ENCODE results near the gene ARHGEF25. TPM values are rescaled to one million over a fixed set of nuclear protein-coding genes. Genes with fewer than 3 reads are reported as not detected.
"Not testable (repeated sequence)": the region's sequence is repeated elsewhere in the genome, so short reads cannot be mapped to it uniquely, and the experiment has no call there.

The ARHGEF25 gene
- total RNA-seq, 1 donor from 2014 or later: 61.3 TPM

DNA sequence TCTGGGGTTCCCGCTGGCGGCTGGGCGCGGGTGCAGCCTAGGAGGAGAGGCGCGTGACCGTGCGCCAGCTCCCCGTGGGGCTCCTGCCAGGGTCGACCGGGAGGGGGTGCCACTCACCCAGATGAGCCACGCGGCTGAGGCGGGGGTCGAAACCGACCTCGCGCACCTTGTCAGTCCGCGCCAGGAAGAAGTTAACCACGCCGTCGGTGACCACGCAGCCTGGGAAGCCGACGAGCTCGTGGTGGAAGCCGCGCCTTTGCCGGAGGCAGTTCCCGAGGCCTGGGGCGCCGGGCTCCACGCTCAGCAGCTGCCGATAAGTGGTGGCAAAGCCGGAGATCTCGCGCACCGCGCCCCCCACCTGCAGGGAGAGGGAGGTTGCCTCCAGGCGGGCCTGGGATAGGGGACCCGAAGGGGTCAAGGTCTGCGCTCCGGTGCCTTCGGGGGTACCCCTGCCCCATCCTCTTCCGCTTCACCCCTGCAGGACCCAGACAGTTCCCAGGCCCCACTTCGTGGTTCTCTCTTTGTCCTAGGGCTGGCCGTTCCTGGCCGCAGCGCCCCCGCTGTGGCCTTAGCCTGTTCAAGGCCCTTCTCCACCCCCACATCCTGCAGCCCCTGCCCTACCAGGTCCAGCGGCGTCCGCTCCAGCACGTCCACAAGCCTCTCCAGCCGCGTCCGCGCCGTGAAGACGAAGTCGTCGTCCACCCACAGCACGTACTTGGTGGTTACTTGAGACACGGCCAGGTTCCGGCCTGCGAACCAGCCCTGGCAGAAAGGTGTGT is 16.5 kb downstream of the ARHGEF25 start:
- DNase-seq (ENCODE audit: low spot score): no peak
- no peak for ATAC-seq

DNA sequence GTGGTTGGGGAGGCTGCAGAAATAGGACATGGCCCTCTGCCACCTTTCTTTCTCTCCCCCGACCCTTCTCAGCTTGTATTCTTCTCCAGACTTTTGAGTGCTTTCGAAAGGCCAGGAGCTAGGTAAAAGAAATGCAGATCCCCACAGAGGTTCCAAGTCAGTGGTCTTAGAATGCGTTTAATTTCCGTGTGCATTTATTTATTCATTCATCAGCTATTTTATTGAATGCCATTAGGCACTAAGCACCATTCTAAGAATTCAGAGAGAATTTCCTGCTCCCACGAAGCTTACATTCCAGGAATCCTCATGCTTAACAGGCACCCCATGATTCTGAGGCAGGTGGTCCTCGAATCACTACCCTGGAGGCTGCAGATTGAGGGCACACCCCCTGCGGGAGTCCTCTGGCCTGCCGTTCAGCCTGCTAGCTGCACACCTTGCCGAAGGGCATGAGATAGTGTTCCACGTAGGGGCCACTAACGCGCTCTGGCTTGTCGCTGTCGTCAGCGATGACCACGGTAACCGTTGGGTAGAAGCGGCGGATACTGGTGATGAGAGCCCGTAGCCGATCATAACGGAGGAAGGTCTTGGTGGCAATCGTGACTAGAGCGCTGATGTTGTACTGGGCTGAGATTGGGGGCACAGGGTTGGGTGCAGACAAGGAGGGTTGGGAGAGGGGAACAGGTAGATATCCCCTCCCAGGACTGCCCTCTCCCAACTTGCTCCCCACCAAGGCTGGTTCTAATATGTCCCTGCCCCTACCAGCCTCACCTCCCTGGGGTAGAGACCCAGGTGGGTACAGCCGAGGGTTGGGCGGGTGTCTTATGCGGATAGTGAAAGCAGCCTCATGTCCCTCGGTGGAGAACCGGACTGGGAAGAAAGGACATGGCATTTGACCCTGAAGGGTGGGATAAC is 17.3 kb downstream of the ARHGEF25 start:
- intact Hi-C loops (cut with DNase I): no loop called here
- DNase-seq (ENCODE audit: low spot score) (no peak), ATAC-seq (no peak)

More for the DNA sequence above, 16.5 kb downstream of the ARHGEF25 start:
- intact Hi-C loops (cut with DNase I): no loop called here

- intact Hi-C loops (cut with DNase I): no loop called here
- peak; percentile 16 for ATAC-seq
- peak; percentile 62 for DNase-seq (ENCODE audit: low spot score)
These were observed 18.7 kb downstream of the ARHGEF25 start for GRCh38 chr12:57629897-57630471.

DNA sequence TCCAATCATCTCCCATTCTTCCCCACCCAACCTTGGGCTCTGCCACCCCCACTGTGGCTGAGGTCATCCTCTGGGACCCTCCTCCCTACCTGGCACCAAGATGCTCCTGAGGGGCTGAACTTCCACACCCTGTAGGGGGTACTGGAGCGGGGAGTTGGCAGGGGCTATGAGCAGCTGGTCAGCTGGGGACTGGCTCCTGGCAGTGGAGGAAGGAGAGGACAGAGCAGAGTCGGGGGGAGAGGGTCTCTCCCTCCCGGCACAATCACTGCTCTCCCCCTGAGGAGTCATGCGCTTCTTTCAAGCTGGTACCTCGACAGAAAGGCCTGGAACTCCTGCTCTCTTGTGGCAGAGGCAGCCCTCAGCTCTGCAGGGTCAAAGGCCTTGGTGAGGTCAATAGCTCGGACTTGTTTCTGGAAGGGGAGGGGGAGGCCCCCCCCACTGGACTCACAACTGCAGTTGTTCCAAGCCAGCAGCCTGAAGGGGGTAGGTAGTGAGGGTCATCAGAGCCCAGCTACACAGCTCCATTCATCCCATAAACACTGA is 19.7 kb downstream of the ARHGEF25 start:
- intact Hi-C loops (cut with DNase I): no loop called here
- DNase-seq (ENCODE audit: low spot score) (no peak), ATAC-seq (no peak)

DNA sequence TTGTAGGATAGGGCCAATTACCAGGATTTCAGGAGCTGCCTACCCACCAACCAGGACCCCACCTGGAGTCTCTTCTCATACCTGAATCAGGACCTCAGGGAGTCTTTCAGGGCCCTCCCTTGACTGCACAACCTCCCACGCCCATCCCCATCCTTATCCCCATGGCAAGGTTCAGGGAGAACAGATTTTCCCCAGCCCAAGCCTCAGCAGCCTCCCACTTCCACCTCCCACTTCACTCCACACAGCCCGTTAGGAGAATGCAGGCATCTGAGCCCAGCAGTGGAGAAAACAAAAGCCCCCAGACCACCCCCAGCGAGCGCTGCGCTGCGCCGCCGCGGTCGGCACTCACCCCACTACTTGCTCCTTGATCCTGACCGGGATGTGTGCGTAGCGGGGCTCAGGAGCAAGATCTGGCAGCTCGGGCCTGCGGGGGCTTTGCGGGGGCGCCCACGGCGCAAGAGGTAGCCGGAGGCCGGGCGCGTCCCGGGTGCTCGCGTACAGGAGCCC is 20.4 kb downstream of the ARHGEF25 start:
- DNase-seq (ENCODE audit: low spot score): no peak
- intact Hi-C loops (cut with DNase I): loop anchor here (1.0 kb wide), 1 partner anchor 45 kb away; no protein-coding TSS in a partner anchor
- ATAC-seq: no peak

- ATAC-seq (peak; percentile 59), DNase-seq (ENCODE audit: low spot score) (peak; percentile 66)
- intact Hi-C loops (cut with DNase I): loop anchor here (1.0 kb wide), 1 partner anchor 46 kb away; no protein-coding TSS in a partner anchor
These were observed 21.1 kb downstream of the ARHGEF25 start for GRCh38 chr12:57632073-57632957.

- intact Hi-C loops (cut with DNase I): loop anchor here (1.0 kb wide), 1 partner anchor 47 kb away; no protein-coding TSS in a partner anchor
- ATAC-seq (peak; percentile 77), DNase-seq (ENCODE audit: low spot score) (peak; percentile 70)
These were observed 22.0 kb downstream of the ARHGEF25 start, which contains the start of gene B4GALNT1 for GRCh38 chr12:57632958-57633840. Gene B4GALNT1 (minus strand): TSS chr12:57633201. CDS start chr12:57632132, 1,069 bp downstream.

GRCh38 chr12:57636731-57637130 is 25.5 kb downstream of the ARHGEF25 start:
- intact Hi-C loops (cut with DNase I); DNase-seq (ENCODE audit: low spot score); ATAC-seq: not testable (repeated sequence)

GRCh38 chr12:57637364-57637763 is 26.1 kb downstream of the ARHGEF25 start:
- intact Hi-C loops (cut with DNase I): no loop called here
- ATAC-seq (no peak), DNase-seq (ENCODE audit: low spot score) (no peak)

- intact Hi-C loops (cut with DNase I): no loop called here
- ATAC-seq: no peak
These were observed 26.9 kb downstream of the ARHGEF25 start for GRCh38 chr12:57638096-57638495.

DNA sequence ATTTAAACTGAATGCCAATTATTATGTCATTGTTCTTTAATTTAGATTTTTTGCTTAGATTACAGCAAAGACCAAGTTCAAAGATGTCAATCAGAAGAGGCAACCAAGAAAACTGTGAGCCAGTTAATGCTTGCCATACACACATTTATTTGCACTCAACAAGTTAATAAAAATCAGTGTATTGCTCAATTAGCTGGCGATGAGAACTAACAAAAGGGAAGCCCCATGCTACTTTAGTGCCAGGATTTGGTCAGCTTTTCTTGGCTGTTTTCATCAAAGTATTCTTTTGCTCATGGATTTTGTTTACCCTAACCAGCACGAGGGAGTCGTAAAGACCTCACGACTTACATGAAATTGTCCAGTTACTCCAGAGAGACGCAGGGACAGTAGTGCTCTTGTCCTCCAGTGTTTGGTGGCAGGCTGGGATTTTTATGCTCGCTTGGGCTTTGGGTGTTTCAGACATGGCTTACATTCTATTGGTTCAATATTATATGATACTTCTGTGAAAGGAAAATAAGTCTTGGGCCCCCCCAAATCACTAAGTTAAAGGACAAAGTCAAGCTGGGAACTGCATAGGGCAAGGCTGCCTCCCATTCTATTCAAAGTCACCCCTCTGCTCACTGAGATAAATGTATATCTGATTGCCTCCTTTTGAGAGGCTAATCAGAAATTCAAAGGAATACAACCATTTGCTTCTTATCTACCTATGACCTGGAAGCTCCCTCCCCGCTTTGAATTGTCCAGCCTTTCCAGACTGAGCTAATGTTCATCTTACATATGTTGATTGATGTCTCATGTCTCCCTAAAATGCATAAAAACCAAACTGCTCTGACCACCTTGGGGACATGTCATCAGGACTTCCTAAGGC is 29.2 kb downstream of the ARHGEF25 start:
- intact Hi-C loops (cut with DNase I): no loop called here
- peak; percentile 26 for ATAC-seq
- no peak for DNase-seq (ENCODE audit: low spot score)

More at GRCh38 chr12:57638096-57638495, 26.9 kb downstream of the ARHGEF25 start:
- DNase-seq (ENCODE audit: low spot score): no peak

DNA sequence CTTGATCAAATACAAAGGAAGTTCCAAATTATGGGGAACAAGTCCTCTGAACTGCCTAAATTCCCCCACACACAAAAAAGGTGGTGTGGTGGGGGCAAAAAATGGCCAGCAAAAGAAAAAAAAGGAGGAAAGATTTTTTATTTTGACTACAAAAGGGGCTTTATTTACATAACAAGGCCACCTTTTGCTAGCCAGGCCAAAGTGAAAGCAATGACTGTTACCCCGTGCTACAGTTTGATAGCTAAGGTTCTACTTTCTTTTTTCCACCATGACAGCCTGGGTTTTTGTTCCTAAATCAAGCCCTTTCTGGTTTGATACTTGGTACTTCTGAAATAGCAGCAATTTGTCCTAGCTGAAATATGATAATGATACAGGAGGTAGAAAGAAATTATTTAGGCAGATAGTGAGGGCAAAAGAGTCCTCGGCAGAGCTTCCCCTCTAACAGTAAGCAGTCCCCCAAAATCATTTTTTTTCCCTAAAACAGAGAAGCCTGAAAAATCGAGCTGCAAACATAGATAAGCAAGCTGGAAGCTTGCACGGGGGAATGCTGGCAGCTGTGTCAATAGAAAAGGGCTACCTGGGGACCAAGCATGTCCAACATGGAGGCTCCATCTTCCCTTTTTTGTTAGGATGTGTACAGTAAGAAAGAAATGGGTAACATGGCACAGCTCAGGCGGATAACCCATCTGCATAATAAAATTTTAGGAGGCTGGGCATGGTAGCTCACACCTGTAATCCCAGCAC is 30.6 kb downstream of the ARHGEF25 start:
- ATAC-seq (no peak), DNase-seq (ENCODE audit: low spot score) (no peak)
- intact Hi-C loops (cut with DNase I): no loop called here

GRCh38 chr12:57645990-57646658 is 34.9 kb downstream of the ARHGEF25 start:
- DNase-seq (ENCODE audit: low spot score); ATAC-seq; intact Hi-C loops (cut with DNase I): not testable (repeated sequence)

DNA sequence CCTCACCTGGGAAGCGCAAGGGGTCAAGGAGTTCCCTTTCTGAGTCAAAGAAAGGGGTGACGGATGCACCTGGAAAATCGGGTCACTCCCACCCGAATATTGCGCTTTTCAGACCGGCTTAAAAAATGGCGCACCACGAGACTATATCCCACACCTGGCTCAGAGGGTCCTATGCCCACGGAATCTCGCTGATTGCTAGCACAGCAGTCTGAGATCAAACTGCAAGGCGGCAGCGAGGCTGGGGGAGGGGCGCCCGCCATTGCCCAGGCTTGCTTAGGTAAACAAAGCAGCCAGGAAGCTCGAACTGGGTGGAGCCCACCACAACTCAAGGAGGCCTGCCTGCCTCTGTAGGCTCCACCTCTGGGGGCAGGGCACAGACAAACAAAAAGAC is 35.4 kb downstream of the ARHGEF25 start:
- DNase-seq (ENCODE audit: low spot score); ATAC-seq; intact Hi-C loops (cut with DNase I): not testable (repeated sequence)

DNA sequence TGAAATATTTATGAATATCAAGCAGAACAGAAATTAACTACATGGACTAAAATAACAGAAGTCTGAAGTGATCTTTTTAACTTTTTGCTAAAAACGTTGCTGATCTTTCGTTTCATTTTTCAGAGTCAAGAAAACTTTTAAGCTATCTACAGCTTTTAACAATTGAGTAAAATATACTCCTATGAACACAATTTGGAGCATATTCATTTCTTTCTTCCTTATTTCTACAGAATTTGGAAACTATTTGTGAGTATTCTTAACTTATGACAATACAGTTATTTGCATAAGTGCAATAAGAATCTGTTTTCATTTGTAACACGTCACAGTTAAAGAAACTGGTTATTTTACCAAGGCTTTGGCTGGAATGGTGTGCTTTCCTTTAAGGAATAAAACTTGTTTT is 42.8 kb downstream of the ARHGEF25 start:
- intact Hi-C loops (cut with DNase I): loop anchor here (10.0 kb wide), 1 partner anchor 551 kb away; no protein-coding TSS in a partner anchor
- no peak for ATAC-seq
- no peak for DNase-seq (ENCODE audit: low spot score)
